Activated B cell treated with CpG ODN at 0.5 μM for 24 hours (primary cell): ENCODE measurements around the gene KRT27. TPM values are rescaled to one million over a fixed set of nuclear protein-coding genes. Genes with fewer than 3 reads are reported as not detected.

Experiments
- ATAC-seq: fragments of 200-7000 bp; cut with Tn5 transposase; one replicate; pipeline ENCODE4 v1.10.0; 2021; ENCODE audit warnings: low read depth, mild to moderate bottlenecking, moderate library complexity
- CTCF ChIA-PET: fragments of 350-600 bp; sonication (Branson Sonifier 250); formaldehyde crosslinking; loops from one replicate; lab custom pipeline; 2021; ENCODE audit warnings: antibody characterized with exemption; lab: Charles Lee
- POLR2A ChIA-PET: fragments of 350-600 bp; sonication (Branson Sonifier 250); formaldehyde crosslinking; loops from one replicate; lab custom pipeline; 2021; ENCODE audit warnings: antibody characterized with exemption; lab: Charles Lee
- DNase-seq: peaks from one replicate; pipeline ENCODE4 v3.0.0; 2022
- H3K27ac Mint-ChIP-seq: one replicate; pipeline ENCODE4 v1.8.0; 2020; ENCODE audit warnings: mixed read lengths
- H3K27me3 Mint-ChIP-seq: one replicate; pipeline ENCODE4 v1.8.0; 2021; ENCODE audit warnings: mixed read lengths
- H3K36me3 Mint-ChIP-seq: one replicate; pipeline ENCODE4 v1.8.0; 2021; ENCODE audit warnings: low read depth, mixed read lengths
- H3K4me1 Mint-ChIP-seq: one replicate; pipeline ENCODE4 v1.8.0; 2021; ENCODE audit warnings: mixed read lengths
- H3K4me3 Mint-ChIP-seq: one replicate; pipeline ENCODE4 v1.8.0; 2020; ENCODE audit warnings: mild to moderate bottlenecking, mixed read lengths
- H3K9me3 Mint-ChIP-seq: one replicate; pipeline ENCODE4 v1.8.0; 2020; ENCODE audit warnings: mixed read lengths
- intact Hi-C: fragments of 100-400 bp; cut with micrococcal nuclease; formaldehyde crosslinking; loops from one replicate; pipeline ENCODE4 v1.15.1; 2024
- total RNA-seq: library from RNA; stranded (reverse); gene quantifications from 2 replicates; pipeline ENCODE4 v1.2.3, GENCODE V29; 2022
- TF ChIP-seq, protein P1 (sequence below): fragments of 200-600 bp; IDR thresholded peaks from one replicate; pipeline ENCODE4 v1.8.0; 2022; ENCODE audit warnings: antibody characterized with exemption, mild to moderate bottlenecking

Gene KRT27
- total RNA-seq, 1 donor from 2014 or later, result not detected

DNA sequence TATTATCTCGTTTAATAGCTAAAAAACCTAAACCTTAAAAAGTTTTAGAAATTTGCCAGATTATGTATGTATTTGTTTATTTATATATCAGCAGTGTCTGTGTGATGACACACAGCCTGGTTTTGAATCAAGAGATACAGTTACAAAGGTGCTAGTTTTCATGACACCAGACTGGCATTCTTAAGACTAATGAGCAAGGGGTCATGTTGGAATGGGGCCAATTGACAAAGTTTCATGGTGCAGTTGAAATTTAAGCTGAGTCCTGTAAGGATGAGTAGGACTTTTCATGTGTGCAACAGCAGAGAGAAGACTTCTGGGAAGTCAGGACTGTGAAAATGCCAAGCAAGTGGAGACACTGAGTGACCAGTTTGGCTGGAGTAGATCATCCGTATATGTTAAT lies 43.2 kb upstream of the KRT27 start:
- DNase-seq (no peak), ATAC-seq (no peak)
- peaks cover 18% of the 10 kb centered on the region for H3K36me3 Mint-ChIP-seq
- CTCF ChIA-PET, result no interaction called here
- TF ChIP-seq, protein P1, sequence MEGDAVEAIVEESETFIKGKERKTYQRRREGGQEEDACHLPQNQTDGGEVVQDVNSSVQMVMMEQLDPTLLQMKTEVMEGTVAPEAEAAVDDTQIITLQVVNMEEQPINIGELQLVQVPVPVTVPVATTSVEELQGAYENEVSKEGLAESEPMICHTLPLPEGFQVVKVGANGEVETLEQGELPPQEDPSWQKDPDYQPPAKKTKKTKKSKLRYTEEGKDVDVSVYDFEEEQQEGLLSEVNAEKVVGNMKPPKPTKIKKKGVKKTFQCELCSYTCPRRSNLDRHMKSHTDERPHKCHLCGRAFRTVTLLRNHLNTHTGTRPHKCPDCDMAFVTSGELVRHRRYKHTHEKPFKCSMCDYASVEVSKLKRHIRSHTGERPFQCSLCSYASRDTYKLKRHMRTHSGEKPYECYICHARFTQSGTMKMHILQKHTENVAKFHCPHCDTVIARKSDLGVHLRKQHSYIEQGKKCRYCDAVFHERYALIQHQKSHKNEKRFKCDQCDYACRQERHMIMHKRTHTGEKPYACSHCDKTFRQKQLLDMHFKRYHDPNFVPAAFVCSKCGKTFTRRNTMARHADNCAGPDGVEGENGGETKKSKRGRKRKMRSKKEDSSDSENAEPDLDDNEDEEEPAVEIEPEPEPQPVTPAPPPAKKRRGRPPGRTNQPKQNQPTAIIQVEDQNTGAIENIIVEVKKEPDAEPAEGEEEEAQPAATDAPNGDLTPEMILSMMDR, result no peak
- POLR2A ChIA-PET, result no interaction called here
- peaks cover 4% of the 10 kb centered on the region for H3K27me3 Mint-ChIP-seq
- H3K9me3 Mint-ChIP-seq, result peaks cover 4% of the 10 kb centered on the region
- no peak overlapping the region for H3K4me3 Mint-ChIP-seq
- peaks cover 5% of the 10 kb centered on the region for H3K4me1 Mint-ChIP-seq
- intact Hi-C loops, result no loop called here
- H3K27ac Mint-ChIP-seq, result no peak overlapping the region

GRCh38 chr17:40824015-40824832 lies 41.9 kb upstream of the KRT27 start:
- intact Hi-C loops, result no loop called here
- no peak overlapping the region for H3K27ac Mint-ChIP-seq
- TF ChIP-seq, protein P1, result no peak
- H3K4me1 Mint-ChIP-seq, result peaks cover 5% of the 10 kb centered on the region
- H3K9me3 Mint-ChIP-seq, result peaks cover 2% of the 10 kb centered on the region
- ATAC-seq, result no peak
- no peak for DNase-seq
- CTCF ChIA-PET, result interaction anchor here (0.6 kb wide), 1 partner anchor 1379 kb away, joined by 3 read pairs; no protein-coding TSS in a partner anchor
- H3K27me3 Mint-ChIP-seq, result peaks cover 4% of the 10 kb centered on the region
- peaks cover 20% of the 10 kb centered on the region for H3K36me3 Mint-ChIP-seq
- no peak overlapping the region for H3K4me3 Mint-ChIP-seq
- POLR2A ChIA-PET, result no interaction called here

DNA sequence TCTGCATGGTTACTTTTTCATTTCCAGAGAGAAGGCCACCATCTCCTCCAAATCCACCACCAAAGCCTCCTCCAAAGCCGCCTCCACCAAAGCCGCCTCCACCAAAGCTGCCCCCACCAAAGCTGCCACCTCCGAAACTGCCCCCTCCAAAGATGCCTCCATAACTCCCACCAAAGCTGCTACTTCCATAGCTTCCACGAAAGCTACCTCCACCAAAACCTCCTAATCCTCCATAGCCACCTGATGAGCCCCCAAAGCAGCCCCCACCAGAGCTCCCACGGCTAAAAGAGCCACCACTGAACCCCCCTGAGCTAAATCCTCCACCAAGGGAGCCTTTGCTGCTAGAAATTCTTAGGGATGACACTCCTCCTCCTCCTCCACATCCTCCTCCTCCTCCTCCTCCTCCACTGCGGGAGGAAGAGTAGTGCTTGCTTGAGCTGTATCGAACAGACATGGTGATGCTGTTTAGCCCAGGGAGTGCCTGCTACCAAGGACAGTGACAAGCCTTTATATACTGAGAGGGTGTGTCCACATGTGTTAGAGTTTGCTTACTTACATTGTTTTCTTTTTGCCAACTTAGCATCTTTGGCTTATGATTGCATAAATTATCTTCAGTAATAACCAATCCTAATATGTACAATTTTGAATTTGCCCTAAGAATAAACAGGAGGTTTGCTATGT lies 39.9 kb upstream of the KRT27 start, which contains the start of gene KRT10:
Gene KRT10 (minus strand): TSS at position 483 of the 681 bp plus-strand sequence. CDS start 29 bp downstream, at position 454.
- Mint-ChIP-seq H3K27ac (no peak within 1 kb of the TSS), H3K4me3 (no peak within 1 kb of the TSS), H3K9me3 (peaks cover 5% of the 10 kb centered on the region), H3K36me3 (peaks cover 25% of the 10 kb centered on the region), H3K4me1 (peaks cover 16% of the 10 kb centered on the region), H3K27me3 (peaks cover 4% of the 10 kb centered on the region)
- POLR2A ChIA-PET, result no interaction called here
- no peak for ATAC-seq
- intact Hi-C loops, result no loop called here
- DNase-seq, result no peak
- CTCF ChIA-PET, result no interaction called here
- TF ChIP-seq, protein P1, result no peak

GRCh38 chr17:40821536-40821935 lies 39.2 kb upstream of the KRT27 start:
- ATAC-seq, result no peak
- intact Hi-C loops, result no loop called here
- TF ChIP-seq, protein P1, result no peak
- no peak overlapping the region for H3K27ac Mint-ChIP-seq
- ChIA-PET CTCF (no interaction called here), POLR2A (no interaction called here)
- peaks cover 4% of the 10 kb centered on the region for H3K27me3 Mint-ChIP-seq
- H3K4me3 Mint-ChIP-seq, result no peak overlapping the region
- H3K4me1 Mint-ChIP-seq, result peaks cover 16% of the 10 kb centered on the region
- H3K36me3 Mint-ChIP-seq, result peaks cover 32% of the 10 kb centered on the region
- DNase-seq, result no peak
- H3K9me3 Mint-ChIP-seq, result peaks cover 5% of the 10 kb centered on the region
